H1 (cell line): ENCODE data around the gene MFNG. TPM values are rescaled to one million over a fixed set of nuclear protein-coding genes. Genes with fewer than 3 reads are reported as not detected.

ENCODE experiments used
- POLR2A ChIP-seq, 2 experiments: IDR thresholded peaks; 1 replicate in 1 of 2; 2 replicates in 1 of 2; pipeline ENCODE4 v1.6.1; 2011; ENCODE audit warnings: low read depth in 2 of 2, low read length in 2 of 2, mild to moderate bottlenecking in 2 of 2; ENCODE audit errors: control extremely low read depth in 1 of 2
- polyA plus RNA-seq, 7 experiments: library from polyadenylated mRNA; depleted of rRNA in 3 of 7; stranded (reverse) in 5 of 7; unstranded in 2 of 7; fragments of >200 nt in 5 of 7; fragments of 200-250 nt in 2 of 7; gene quantifications; 1 replicate in 5 of 7; 2 replicates in 1 of 7; 4 replicates in 1 of 7; pipeline versions ENCODE4 v1.2.1 to v1.2.3, GENCODE V29; 2011 to 2013; ENCODE audit warnings: missing spikeins in 2 of 7, mixed read lengths in 2 of 7
- total RNA-seq: library from RNA; stranded (reverse); fragmentation: NEBNext Ultra II Directional; extraction: Animal tissue kit (Norgen Biotek cat#: 25700); gene quantifications from 2 replicates; pipeline ENCODE4 v1.2.1, GENCODE V29; 2021
- TF ChIP-seq, protein P1 (sequence below): IDR thresholded peaks from 2 replicates; pipeline ENCODE4 v1.6.1; 2011; ENCODE audit warnings: low read length, improper control_type of control experiment

The MFNG gene
- total and polyA plus RNA-seq, 2 of the 8 experiments (the other 6 are each of a cell fraction or from before 2014, with no cell fraction given) = 1.7 to 5.5 TPM

- no peak for TF ChIP-seq POLR2A (IDR thresholded peaks at IDR 0.05; ENCODE audit: control extremely low read depth in 1 of 2, low read depth in 2 of 2, low read length in 2 of 2)
- TF ChIP-seq, protein P1, sequence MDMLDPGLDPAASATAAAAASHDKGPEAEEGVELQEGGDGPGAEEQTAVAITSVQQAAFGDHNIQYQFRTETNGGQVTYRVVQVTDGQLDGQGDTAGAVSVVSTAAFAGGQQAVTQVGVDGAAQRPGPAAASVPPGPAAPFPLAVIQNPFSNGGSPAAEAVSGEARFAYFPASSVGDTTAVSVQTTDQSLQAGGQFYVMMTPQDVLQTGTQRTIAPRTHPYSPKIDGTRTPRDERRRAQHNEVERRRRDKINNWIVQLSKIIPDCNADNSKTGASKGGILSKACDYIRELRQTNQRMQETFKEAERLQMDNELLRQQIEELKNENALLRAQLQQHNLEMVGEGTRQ = no peak
Observed at GRCh38 chr22:37505989-37506388, 19.8 kb upstream of the MFNG start (continued).
